Hepatic stellate cell (primary cell): Measurements from ENCODE around the gene VPS37D.

Experiments used
- DNase-seq: peaks from one replicate; pipeline ENCODE4 v3.0.0; 2011; ENCODE audit warnings: low spot score

Gene VPS37D

DNA sequence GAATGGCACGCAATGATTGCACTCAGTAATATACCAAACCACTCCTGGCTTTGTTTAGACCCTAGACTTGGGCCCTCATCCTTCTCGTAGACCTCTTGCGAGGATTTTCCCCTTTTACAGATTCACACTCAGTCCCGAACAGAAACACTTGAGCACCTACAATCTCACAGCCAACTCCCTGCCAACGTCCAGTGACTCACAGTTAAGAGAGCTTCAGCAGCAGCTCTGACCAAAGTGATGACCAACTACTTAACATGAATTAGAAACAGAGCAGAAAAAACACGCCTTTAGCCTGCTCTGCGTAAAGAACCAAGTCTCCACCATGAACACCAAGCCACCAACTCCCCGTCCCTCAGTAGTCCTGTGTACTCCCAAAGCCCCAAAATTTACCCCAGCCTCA lies 13.4 kb downstream of the VPS37D start:
- no peak for DNase-seq

DNA sequence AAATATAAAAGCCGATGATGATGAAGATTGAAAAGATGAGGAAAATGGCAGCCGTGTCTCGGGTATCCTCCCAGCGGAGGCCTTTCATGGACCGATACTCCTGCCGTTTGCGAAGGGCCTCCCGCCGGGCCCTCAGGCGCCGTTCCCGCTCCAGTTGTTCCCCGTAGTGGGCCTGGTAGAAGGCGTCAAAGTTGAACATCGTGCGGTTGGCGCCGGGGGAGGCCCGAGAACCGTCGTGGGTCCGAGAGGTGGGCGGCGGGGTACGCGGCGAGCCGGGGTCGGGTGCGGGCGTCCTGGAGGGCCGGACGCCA lies 15.1 kb downstream of the VPS37D start:
- DNase-seq = no peak

DNA sequence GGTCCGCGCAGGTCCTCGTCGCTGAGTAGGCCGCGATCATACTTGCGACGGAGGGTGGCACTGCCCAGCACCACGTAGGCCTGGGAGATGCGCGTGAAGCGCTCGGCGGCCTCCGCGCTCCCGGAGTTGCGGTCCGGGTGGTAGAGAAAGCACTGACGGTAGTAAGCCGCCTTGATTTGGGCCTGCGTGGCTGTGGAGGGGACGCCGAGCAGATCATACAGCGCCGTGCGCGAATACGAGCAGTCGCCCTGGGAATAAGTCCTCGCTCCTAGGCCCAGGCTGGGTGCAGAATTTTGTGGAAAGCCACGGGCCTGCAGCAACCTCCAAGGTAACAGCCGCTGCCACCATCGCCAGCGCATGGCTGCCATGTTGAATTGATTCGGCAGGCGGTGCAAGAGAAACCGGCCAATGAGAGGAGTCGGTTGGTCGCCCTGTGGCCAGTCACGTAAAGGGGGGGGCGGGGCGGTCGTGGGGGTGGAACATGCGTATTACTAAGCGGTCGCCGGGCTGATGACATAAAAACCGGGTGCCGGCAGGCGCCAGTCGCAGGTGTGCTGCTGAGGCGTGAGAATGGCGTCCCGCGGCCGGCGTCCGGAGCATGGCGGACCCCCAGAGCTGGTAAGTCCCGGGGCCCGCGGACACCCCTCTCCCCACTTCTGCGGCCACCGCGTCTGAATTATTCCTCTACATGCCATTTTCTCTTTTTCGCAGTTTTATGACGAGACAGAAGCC lies 15.6 kb downstream of the VPS37D start, which contains the start of the genes BUD23 and DNAJC30:
TSS of gene BUD23 (plus strand) at position 542 of the 732 bp plus-strand sequence. CDS start at position 571, 29 bp downstream.
TSS of gene DNAJC30 (minus strand) at position 398 of the 732 bp plus-strand sequence. CDS start at position 368, 30 bp downstream.
- DNase-seq = peak; percentile 99

DNA sequence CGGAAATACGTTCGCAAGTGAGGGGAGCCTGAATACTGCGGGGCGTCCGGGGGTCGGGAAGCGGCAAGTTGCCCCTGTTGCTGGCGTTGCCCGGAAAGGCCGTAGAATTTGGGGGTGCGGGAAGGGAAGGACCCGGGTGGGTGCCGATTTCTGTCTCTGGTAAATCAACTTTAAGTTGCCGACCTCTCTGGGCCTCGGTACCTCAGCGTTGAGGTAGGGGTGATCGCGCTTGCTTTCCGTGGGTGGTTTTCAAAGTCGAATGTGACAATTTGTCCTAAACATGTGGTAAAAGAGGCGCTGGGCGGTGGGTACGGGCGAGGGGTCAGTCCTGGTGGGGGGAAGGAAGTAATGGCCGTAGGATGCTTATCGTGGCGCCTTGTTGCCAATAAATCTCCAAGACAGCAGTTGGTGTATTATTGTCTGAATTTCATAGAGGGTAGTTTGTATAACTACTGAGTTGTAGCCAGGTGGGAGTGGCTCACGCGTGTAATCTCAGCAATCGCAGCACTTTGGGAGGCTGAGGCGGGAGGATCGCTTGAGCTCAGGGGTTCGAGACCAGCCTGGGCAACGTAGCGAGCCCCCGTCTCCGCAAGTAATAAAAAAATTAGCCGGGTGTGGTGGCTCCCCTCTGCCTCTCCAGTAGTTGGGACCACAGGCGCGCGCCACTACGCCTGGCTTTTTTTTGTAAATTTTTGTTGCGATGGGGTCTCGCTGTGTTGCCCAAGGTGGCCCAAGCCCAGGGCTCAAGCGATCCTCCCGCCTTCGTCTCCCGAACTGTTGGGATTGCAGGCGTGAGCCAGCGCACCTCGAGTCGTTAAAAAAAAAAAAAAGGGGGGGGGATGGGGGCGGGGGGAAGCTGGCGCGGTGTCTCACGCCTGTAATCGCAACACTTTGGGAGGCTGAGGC lies 16.4 kb downstream of the VPS37D start:
- DNase-seq = no peak

DNA sequence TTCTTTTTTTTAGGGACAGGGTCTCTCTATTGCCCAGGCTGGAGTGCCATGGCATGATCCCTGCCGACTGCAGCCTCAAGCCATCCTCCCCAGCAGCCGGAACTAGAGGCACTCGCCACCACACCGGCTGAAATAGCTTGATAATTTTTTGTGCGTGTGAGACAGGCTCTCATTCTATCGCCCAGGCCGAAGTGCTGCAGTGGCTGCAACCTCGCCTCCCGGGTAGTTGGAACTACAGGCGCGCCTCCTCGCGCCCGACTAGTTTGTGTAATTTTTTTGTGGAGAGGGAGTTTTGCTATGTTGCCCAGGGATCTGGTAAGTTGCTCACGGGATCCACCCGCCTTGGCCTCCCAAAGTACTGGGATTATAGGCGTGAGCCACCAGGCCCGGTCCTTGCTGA lies 17.7 kb downstream of the VPS37D start:
- DNase-seq = no peak

DNA sequence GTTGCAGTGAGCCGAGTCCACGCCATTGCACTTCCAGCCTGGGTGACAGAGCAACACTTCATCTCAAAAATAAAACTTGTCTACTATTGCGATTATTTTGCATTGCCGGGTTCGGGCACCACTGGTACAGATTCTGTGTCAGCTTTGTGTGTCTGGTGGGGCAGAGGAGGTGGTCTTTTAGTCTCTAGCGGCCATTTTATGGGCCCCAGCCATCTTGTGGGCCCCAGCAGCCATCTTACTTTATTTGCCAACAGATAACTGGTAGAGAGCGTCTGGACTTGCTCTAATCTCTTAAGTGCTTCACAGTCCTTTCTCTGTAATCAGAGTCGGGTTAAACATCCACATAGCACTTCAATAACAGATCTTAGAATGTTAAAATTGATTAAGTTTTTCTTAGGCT lies 20.7 kb downstream of the VPS37D start:
- no peak for DNase-seq

DNA sequence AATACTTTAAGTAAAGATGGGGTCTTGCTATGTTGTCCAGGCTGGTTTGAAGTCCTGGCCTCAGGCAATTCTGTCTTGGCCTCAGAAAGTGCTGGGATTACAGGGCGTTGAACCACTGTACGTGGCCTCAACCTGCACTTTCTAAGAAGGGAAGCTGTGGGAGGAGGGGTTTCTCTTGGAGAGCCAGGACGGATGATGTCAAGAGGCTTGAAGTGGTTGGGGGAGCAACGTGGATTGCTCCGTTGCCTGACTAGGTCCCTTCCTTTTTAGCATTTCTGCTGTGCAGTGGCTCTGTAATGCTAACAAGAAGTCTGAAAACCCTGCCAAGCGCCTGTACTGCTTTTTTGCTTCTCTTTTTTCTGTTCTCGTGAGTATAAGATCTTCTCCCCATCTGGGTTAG lies 23.0 kb downstream of the VPS37D start:
- DNase-seq = no peak

DNA sequence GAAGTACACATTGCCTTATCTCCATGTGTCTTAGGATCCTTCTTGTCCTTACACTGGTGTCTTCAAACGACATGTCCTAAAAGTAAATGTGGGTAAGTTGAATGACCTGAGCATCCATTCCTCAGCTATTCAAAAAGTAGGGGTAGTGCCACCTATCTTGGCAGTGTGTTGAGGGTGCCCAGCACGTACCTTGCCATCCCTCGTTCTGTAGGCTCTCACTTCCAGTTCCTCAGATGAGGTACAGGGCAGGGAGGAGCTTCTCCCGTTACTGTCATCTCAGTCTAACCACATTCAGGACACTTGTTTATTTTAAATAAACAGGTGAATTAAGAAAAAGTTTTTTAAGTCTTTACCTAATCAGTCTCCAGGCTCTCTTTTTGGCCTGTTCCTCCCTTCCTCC lies 28.7 kb downstream of the VPS37D start:
- no peak for DNase-seq

DNA sequence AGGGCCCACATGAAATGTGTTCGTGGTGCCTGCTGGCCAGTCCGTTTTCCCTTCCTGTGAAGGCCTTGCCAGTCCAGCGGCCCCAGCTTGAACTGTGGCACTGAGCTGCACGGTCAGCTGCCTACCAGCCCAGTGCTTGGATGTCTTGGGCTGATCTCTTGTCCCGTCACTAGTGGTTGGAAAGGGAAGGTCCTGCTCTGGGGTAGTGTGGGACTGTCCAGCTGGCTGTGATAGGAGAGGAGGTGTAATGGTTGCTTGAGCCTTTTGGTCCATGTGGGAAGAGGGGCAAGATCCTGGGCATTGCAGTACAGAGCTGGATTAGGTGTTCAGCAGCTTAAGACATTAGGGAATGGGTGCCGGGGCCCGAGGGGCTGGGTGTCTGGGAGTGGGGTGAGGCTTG lies 30.8 kb downstream of the VPS37D start:
- DNase-seq = no peak

DNA sequence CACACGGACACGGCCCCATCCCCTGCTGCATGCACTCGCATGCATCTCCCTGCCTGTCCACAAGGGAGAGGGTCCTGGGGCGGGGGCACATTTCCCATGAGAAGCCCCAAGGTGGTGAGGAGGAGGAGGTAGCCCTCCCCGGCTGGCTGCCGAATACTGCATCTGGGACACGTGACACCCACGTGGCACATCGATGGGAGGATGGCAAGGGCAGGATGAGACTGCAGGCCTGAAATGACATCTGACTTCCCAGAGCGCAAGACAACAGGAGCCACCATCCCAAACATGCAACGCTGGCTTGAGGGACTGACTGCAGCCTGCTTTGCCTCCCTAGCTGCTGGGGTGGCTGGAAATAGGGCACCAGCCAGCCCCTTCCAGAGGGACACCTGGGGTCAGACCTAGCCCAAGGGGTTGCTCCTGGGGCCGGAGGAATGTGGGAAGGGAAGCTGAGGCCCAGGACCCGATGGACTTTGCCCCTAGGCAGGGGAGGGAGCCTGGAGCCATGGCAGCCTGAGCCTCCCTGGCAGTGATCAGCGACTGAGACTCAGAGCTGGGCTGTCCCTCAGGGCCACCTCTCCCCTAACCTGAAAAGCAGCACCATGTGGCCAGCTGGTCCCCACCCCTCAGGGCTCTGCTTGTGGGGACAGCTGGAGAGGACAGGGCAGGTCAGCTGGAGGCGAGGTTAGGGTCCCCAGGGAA lies 31.9 kb downstream of the VPS37D start:
- no peak for DNase-seq

DNA sequence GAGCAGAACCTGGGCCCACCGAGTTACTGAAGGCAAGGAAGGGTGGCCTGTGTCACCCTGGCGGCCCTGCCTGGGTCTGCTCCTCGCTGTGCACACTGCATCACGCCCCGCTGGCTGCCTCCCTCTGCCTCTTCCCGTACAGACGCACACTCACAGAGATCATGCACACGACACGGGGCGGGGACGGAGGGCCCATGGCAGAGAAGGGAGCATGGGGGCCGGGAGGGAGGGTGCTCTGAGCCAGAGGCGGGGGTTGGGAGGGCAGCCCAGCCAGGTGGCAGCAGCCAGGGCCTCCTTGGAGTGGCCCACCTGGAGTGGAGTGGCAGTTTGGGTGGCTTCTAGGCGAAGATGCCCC lies 32.4 kb downstream of the VPS37D start:
- DNase-seq = no peak

DNA sequence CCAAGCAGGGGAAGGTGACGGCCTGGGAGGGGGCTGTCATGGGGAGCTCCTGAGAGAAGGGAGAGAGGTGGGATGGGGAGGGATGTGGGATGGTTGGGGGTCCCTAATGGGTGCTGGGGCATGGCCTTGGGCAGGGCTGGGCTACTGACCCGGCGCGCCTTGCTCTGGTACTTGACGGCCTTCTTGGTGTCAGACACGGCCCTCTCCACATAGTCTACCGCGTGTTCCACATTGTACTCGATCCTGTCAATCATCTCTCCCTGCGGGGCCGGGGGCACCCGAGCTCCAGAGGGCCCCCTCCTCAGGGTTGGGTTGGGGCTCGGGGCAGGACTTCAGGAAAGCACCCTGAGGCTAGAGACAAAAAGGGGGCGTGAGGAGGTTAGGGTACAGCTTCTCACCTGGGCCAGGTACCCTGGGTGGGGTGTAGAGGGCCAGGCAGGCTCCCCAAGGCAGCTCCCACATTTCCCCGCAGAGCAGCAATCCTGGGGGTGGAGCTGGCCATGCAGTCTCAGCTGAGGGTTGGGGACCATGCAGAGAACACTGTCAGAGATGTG lies 33.0 kb downstream of the VPS37D start:
- DNase-seq = no peak

DNA sequence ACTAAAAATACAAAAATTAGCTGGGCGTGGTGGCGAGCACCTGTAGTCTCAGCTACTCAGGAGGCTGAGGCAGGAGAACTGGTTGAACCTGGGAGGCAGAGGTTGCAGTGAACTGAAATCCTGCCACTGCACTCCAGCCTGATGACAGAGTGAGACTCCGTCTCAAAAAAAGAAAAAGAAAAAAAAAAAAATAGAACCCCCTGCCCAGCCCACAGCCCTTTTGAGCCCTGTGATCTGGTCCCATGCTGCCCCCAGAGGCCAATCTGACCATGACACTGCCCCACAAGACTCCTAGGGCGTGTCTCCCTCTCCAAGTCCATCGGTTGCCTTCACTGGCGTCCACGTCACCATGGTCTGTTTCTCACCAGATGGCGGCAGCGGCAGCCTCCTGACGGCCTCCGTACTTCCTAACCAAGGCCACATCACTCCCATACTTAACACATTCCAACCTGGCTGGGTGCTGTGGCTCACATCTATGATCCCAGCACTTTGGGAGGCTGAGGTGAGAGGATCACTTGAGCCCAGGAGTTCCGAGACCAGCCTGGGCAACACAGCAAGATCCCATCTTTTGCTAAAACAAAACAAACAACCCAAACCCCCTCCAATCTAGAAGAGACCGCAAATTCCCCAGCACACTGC lies 33.8 kb downstream of the VPS37D start:
- DNase-seq = peak; percentile 74

DNA sequence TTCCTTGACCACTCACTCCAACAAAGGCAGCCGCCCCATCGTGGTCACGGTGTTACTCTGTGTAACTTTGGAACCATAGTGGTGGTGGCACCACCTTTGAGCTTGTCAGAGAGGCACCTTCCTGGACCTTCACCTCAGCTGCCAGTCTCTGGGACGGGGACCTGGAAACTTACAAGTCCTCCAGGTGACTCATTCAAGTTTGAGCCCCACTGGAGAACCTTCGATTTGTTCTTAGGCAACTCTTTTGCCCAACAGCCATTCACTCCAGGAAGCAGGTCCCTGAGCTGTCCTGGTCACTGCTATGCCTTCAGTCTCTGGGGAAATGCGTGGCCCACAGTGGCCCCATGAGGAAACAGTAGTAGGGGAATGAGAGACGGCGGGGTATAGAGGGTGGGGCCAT lies 34.6 kb downstream of the VPS37D start:
- DNase-seq = no peak

DNA sequence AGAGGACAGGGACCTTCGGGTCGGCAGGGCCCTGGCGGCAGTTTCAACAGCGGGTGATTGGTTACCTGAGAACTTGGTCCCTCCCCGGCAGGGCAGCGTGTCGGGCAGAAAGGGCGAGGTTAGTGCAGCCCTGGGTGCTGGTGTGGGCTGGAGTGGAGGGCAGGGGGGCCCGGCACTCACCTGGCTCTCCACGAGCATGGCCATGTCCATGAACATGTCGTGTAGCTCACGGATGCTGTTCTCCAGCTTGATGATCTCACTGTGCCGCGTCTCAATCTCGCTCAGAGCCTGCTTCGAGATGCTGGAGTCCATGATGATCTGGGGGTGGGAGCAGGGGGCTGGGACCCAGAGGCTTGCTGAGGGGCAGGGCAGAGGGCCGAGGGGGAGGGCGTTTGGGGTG lies 35.0 kb downstream of the VPS37D start:
- no peak for DNase-seq

DNA sequence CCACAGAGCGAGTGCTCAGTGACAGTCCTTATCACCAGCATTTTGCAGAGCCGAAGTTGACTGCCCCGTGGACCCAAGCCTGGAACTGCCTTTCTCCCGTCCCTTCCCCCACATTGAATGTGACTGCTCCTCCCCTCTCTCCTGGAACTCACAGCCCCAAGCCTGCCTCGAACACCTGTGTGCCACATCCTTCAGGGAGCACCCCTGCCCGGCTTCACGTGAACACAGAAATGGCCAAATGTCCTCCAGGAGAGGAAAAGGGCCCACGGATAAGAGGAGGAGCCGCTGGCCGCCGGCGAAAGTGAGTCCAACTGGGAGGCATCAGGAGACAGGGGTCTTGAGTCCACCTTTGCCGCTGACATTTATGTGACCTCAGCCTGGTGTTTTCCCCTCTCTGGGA lies 35.6 kb downstream of the VPS37D start:
- no peak for DNase-seq

DNA sequence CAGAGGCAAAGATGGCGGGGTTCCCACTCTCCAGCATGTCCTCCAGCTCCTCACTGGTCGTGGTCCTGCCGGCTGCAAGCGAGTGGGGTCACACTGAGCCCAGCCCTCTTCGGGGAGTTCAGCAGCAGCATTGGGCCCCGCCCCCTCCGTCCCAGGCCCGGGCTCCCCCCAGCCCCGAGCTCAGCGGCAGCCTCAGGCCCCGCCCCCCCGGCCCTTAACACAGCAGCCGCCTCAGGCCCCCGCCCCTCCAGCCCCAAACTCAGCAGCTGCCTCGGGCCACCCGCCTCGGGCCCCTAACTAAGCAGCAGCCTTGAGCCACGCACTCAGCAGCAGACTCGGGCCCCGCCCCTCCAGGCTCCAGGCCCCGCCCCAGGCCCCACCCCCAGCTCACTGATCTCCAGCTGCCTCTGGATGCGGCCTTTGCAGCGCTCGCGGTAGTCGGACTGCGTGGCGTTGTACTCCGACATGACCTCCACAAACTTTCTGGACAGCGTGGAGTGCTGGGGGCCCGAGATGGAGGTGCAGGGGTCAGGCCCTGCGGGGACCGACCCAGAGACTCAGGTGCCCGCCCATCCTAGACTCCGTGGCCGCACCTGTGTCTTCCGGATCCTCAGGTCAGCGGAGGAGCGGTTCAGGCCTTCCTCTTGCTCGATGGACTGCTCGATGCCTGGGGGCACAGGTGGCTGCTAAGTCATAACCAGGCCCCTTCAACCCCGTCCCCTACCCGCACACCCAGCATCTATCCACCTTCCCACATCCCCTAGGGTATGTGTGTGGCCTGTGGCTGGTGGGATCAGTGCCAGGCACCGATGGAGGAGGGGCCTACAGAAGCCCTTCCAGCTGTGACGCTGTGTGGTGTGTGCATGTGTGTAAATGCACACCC lies 36.4 kb downstream of the VPS37D start:
- DNase-seq = peak; percentile 60

DNA sequence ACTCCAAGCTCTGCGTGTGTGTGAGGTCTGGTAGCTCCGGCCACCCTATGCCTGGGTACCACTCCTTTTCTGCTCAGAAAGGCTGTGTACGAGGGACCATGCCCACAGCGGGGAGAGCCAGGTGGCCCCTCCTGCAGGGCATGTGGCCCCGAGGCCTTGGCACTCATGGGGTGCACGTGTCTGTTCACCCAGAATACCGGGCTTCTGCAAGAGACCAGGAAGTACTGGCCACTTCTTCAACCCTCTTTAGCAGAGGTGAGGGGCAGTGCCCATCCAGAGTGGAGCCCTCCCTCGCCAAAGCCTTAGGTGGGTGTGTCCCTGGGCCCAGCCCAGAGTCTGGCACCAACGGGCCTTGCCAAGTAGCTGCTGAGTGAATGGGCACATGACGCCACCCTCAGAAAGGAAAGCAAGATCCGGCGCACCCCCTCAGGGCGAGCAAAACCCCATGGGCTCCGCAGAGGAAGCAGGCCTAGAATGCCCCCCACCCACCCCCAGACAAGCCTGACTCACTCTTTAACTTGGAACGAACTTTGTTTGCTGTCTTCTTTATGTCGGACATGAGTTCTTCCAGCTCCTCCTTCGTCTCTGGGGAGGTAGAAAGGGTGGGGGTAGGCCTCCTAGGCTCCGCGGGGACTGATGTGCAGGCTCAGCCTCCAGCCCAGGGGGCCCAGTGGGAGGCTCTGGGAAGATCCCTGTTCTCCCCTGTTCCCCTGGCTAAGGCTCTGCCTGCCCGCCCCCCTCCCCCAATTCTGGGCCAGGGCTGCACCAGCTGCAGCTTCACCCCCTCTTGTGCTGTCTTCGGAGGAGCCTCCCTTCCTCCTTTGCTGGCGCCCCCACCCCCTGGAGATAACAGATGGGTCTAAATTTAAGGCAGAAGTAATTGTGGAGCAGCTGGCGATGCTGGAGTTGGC lies 37.3 kb downstream of the VPS37D start:
- DNase-seq = no peak

DNA sequence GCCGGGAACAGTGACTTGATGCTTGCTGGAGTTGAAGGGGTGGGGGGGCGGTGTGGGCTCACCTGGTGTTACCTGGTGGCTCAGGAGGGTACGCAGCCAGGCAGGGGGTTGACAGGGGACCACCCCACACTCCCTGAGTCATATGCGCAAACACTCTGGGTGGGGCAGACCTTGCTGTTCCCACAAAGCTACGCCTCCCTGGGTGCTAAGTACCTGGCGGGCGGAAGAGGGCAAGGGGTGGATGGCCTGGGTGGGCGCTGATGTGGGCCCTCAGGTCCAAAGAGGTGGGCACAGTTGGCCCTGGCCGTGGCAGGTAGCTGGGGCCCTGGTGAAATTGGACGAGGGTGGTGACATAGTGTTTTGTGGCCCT lies 37.9 kb downstream of the VPS37D start:
- no peak for DNase-seq
